HG03520 (cell line): ENCODE results near the gene LGI4.

Experiments used
- ATAC-seq: cut with Tn5 transposase; IDR thresholded peaks from one replicate; pipeline ENCODE4 v1.9.1; 2021; ENCODE audit warnings: mild to moderate bottlenecking, moderate library complexity; ENCODE audit not compliant: unreplicated experiment

The LGI4 gene

DNA sequence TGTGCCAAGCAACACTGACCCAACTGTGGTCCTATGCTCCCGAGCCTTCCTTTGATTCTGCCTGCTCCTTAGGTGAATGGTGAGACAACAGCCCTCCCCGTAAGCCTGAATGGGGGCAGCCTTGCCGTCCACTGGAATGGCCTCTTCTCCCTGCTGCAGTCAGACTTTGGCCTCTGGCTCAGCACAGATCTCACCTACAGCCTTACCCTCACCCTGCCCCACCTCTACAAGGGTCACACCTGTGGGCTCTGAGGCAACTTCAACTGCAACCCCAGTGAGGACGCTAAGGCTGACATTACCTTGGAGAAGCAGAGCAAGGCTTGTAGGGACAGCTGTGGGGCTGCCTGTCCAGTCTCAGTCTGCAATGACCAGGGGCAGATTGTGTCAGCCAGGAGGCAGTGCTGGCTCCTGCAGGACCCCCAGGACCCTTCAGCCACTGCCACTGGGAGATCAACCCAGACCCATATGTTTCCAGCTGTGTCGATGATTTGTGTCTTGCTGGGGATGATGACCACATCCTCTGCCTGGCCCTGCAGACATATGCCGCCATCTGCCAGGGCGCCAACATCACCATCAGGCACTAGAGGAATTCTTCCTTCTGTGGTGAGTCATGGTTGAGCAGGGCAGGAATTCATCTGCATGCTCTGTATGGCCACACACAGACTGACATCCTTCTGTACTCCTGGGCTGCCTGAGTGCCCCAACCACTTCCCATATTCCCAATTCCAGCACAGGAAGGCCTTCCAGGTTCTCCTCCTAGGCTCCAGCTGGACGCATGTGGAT is 46.5 kb downstream of the LGI4 start:
- no peak for ATAC-seq

- ATAC-seq, result no peak
Measured at GRCh38 chr19:35087393-35087792, 47.5 kb downstream of the LGI4 start.

GRCh38 chr19:35086455-35086854 is 48.4 kb downstream of the LGI4 start:
- ATAC-seq, result no peak

GRCh38 chr19:35085947-35086346 is 48.9 kb downstream of the LGI4 start:
- ATAC-seq, result no peak

DNA sequence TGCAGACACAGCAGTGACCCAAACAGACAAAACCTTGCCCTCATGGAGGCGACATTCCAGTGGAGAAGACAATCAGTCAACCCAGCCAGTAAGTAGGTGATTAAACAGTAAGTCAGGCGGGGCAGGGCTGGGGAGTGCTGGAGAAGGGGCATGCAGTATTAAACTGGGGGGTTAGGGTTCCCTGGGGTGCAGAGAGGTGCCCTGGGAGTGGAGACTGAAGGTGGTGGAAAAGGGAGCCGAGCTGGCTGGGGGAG is 50.4 kb downstream of the LGI4 start:
- ATAC-seq, result no peak

- no peak for ATAC-seq
Measured at GRCh38 chr19:35083691-35084508, 51.0 kb downstream of the LGI4 start.

- no peak for ATAC-seq
Measured at GRCh38 chr19:35081201-35081600, 53.7 kb downstream of the LGI4 start.

- no peak for ATAC-seq
Measured at GRCh38 chr19:35080613-35081170, 54.2 kb downstream of the LGI4 start.

GRCh38 chr19:35079826-35080225 is 55.0 kb downstream of the LGI4 start:
- ATAC-seq, result no peak

- no peak for ATAC-seq
Measured at GRCh38 chr19:35077411-35078223, 57.2 kb downstream of the LGI4 start.

DNA sequence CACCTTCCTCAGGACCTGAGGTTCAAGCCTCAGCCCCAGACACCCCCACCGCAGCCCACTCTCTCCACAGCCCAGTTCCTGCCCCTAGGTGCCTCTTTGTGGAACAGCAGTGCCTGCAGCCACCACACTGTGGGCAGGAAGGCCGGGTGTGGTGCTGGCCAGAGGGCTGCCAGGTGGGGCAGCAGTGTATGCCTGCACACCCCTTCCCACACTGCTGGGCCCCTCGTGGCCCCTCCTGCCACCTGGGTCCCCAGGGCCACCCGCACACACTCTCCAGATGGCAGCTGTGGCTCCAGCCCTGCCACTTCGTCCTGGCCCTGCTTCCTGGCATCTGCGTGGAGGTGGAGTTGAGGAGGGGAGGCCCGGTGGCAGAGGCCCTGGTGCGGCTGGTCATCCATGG is 58.2 kb downstream of the LGI4 start:
- ATAC-seq, result no peak

GRCh38 chr19:35076026-35076370 is 58.9 kb downstream of the LGI4 start:
- ATAC-seq, result no peak

DNA sequence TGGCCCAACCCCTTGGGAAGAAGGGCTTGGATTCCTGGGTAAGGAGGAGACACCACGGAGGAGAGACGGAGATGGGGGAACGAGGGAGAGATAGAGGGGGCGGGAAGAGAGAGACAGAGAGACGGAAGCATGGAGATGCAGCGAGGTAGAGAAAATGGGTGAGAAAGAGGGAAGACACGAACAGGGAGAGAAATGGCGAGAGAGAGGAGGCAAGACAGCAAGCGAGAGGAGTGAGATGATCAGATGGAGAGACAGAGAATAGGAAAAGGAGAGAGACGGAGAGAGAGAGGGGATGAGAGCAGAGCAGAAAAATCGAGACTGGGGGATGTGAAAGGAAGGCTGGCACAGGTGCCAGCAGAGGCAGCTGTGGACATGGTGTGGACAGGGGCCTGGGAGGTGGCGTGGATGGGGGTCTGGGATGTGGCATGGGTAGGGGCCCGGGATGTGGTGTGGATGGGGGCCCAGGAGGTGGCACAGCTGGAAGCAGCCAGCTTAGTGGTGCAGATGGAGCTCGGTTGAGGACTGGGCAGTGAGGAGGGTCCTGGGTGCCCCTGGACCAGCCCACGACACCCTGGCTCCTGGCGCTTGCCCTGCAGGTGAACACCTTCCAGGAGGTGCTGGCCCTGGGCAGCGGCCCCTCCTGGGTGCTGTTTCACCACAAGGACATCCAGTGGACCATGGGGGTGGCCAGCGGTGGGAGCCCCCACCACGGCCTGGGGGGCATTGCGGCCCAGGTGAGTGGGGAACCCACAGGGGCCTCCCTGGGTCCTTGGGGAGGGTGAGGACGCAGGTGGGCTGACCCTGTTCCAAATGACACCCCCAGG is 59.4 kb downstream of the LGI4 start:
- ATAC-seq, result no peak
